HG03060 (cell line): ENCODE measurements around the gene ALDH1A1.

ENCODE experiments used
- ATAC-seq: cut with Tn5 transposase; IDR thresholded peaks from one replicate; pipeline ENCODE4 v1.9.1; 2021; ENCODE audit warnings: low read depth, moderate number of reproducible peaks; ENCODE audit not compliant: unreplicated experiment

Gene ALDH1A1

DNA sequence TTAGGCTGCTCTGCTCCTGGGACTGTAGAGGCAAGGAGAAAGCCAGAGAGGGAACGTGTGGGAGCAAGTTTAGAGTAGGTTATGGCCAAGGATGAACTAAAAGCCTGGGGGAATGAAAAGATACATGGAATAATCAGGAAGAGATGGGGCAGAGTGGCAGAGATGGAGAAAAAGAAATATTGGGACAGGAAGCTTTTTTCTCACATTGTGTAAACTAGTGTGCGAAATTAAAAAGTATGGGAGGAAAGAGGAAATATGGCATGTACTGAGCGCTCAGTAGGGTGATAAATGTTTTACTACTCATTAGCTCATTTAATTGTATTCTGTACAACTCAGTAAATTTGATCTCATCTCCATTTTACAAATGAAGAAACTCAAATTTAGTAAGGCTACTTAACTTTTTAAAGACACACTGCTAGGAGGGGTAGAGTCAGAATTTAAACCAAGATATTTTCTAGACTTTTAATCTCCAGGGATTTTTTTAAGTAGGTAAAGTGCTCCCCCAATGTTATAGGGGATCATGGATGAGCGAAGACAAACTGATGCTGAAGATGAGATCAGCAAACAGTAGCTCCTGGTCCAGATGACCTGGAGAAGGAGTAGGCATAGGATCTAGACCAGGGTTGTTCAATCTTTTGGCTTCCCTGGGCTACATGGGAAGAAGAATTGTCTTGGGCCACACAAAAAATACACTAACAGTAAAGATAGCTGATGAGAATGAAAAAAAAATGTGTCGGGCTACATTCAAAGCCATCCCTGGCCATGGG lies 30.8 kb downstream of the ALDH1A1 start:
- ATAC-seq = no peak

DNA sequence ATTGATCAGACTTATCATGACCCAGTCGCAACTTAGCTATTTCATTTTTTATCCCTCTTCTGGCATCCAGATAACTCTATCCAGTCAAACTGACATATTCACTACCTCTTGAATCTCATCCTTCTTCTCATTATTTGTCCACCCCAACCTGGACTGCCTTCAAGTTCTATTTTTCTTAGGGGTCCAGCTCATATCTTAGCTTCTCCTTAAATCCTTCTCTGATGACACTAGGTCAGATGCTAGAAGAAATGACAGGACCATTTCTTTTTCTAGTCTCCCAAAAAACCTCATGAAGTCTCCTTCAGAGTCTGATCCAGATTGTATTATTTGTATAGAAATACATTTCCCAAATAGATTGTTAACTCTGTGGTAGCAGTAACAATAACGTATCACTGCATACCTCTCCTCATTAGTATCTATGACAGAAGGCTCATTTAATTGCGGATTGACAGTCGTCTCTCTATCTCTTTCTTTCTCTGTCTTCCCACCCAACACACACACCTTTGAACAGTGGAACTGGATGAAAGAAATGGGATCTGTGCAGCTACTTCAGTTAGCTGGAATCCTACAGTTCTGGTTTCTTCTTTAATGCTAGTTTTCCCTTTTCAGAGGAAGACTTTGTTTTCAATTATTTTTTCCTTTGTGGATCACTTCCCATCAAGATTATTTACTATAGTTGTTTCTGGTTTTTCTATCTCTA lies 33.5 kb downstream of the ALDH1A1 start:
- ATAC-seq = no peak

DNA sequence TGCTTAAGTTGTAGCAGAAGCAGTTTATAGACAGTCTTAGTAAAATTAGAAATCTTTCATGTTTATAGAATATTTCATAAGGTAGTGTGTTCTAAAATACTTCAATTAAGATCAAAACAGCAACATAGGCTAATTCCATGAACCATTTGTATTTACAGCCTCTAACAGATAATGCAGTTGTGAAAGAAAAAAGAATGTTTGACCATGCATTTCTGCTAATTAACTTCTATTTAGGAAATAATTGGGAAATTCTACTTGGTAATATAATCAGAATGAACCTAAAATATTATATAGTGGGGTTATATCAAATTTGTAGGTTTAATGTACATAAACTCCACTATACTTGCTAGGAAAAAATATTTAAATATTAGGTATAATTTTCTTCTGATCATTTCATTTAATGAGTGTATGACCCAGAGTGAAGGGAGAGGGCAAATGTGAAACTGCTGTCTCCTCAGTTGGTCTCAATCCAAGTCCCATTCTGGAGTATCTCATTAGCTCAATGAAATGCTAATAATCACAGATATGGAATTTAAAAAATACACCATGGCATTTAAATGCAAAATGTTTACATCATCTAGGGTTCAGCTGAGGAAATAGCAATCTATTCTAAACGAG lies 34.9 kb downstream of the ALDH1A1 start:
- ATAC-seq = no peak

DNA sequence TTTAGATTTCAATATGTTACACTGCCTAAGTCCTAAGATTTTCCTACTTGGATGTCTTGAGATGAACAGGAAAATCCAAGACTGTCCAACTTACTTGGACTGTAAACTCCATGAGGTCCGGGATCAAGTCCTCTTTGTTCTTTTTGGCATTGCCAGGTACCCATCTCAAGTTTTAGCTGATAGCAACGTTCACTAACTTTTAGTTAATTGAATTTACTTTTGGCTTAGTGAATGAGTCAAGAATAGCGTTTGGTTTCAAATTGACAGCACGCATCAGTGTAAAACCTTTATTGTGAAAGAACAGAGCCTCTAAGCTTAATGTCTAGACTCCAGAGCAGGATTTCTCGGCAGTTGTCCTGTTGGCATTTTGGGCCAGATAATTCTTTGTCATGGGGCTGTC lies 37.2 kb downstream of the ALDH1A1 start:
- no peak for ATAC-seq

DNA sequence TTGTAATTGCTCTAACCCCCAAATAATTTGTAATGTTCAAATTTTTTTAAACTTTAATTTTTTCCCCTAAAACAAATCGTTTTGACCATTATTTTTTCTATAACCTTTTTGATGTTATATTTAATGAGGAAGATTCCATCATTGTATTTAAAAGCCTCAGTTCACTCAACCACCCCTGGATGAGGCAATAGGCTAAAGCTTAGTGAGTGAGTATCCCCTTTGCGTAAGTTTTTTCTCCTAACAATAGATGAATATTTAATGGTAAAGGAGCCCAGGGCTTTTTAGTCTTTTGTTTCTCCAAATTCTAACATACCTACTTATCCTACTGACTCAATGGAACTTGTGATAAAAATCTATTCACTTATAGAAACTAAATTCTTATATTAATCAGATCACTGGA lies 38.1 kb downstream of the ALDH1A1 start:
- no peak for ATAC-seq

DNA sequence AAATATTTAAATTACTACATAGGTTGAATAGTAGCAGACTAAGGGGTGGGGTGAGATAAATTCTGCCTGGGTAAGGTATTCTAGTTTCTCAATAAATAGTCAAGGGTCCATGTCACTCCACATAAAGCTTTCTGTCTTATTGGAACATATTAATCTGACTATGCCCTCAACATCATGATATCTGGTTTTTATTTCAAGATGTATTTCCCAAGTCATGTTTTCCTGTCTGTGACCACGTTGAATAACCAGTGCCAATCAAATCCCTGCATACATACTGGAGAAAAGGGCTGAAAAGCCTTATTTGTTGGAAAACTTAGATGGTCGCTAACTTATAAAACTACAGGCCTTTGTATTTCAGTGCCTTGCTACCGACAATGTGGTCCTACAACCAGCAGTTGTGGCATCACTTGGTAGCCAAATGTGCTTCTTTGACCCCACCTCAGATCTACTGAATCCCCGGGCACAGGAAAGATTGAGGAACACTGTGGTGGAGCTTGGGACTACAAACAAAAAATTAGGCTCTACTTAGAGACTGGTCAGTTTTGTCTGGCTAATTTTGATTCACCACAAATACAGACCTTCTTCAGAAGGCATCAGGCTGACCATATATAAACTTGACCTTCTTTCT lies 39.4 kb downstream of the ALDH1A1 start:
- no peak for ATAC-seq

DNA sequence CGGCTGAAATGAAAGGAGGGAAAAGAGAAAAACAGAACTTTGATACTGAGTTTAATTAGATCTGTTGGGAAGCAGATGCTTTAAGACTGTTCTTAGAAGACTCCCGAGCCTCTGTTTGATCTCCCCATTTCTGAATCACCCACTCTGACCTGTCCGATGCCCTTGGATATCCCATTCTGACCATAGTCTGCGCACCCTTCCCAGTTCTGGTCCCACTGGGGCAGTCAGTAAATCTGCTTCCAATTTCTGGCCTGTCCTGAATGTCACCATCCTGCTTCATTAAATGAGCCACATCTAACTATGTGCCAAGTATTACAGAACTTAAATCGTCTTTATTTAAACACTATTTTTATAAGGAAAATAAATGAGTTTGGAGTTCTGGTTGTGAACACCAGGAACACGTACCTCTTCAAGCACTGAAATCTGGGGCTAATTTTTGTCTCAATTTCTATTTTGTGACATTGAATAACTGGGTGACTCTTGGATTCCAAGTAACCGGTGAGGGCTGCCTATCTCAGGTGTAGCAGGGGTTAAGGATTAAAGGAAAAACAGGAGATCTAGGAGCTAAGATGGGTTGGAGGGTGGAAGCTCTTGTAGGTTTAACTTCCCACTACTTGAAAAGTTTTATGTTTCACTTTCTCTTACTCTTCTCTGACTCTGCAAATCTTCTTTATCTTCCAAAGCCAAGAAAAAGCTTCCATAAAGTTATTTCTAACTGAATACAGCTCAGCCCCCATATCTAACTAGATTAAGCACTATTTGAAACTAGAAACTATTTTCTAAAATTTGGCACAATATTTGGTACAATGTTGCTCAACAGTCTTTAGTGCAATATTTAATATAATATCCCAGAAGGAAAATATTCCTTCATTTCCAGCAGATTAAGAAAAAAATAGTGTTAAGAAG lies 40.1 kb downstream of the ALDH1A1 start:
- no peak for ATAC-seq

DNA sequence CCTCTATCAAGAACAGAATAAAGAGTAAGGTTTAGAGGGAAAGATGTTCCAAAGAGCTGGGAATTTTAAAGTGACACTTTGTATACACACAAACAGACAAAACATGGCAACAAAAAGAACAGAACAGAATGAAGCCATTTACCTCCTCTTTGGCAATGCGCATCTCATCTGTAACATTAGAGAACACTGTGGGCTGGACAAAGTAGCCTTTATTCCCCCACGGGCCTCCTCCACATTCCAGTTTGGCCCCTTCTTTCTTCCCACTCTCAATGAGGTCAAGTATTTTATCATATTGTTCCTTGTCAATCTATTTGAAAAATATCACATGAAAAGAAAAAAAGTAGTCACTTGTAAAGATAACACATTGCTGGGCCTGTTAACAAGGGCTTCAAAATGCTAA lies 41.0 kb downstream of the ALDH1A1 start:
- ATAC-seq = no peak

DNA sequence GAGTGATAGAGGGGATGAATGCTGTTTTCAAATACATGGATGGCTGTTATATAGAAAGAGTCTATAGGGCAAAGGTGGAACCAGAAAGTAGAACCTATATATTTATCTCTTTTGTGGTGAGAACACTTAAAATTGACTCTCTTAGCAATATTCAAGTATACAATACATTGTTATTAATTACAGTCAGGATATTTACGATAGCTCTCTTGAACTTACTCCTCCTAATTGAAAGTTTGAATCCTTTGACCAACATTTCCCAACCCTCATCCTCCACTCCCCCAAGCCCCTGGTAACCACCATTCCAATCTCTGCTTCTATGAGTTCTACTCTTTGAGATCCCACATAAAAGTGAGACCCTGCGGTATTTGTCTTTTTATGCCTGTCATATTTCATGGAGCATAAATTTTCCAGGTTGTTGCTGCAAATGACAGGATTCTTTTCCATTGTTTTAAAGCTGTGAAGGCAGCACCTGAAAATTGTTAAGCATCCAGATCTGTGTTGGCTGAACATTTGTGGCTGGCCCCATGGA lies 41.5 kb downstream of the ALDH1A1 start:
- ATAC-seq = no peak

DNA sequence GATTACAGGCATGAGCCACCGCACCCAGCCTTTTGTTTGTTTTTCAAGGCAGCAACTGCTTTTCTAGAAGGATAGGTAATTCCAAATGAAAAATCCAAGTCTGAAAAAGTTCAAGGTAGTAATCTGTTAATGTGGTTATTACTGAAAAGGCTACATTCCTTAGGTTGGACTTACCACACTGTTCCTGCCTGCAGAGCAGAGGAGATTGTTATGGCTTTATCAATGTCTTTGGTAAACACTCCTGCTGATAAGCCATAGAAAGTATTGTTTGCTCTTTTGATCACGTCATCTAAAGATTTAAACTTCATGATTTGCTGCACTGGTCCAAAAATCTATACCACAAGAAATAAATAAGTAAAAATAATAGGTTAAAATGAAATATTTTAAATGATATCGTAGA lies 43.4 kb downstream of the ALDH1A1 start:
- no peak for ATAC-seq

DNA sequence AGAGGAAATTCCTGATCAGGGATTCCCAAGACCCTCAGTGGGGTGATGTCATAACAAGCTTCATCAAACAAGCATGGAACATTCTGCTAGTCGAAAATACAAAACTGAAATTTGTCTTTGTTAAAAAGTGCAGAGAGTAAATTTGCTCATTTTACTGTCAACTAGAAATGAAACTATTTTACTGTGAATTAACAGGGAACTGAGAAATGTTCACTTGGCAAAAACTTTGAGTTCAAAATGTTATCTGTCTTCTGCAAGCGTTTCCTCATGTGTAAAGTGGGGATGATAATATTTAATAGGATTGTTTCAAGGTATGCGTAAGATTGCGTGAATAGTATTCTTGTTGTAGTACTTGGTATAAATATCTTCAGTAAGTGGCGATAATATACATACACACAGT lies 45.4 kb downstream of the ALDH1A1 start:
- no peak for ATAC-seq

DNA sequence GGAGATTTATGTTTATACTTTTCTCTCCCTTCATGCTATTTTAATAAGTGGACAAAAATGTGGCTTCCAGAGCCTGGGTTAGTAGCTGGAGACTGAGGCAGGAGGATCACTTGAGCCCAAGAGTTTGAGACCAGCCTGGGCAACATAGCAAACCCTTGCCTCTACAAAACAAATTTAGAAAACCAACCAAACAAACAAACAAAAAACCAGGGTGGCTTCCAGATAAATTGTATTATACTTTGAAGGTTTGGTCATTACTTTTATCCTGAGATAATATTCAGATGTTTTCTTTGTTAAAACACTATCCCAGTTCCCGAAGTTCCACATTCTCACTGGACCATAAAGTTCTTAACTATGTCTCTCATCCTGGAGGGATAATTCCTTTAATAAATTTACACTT lies 46.0 kb downstream of the ALDH1A1 start:
- ATAC-seq = no peak

DNA sequence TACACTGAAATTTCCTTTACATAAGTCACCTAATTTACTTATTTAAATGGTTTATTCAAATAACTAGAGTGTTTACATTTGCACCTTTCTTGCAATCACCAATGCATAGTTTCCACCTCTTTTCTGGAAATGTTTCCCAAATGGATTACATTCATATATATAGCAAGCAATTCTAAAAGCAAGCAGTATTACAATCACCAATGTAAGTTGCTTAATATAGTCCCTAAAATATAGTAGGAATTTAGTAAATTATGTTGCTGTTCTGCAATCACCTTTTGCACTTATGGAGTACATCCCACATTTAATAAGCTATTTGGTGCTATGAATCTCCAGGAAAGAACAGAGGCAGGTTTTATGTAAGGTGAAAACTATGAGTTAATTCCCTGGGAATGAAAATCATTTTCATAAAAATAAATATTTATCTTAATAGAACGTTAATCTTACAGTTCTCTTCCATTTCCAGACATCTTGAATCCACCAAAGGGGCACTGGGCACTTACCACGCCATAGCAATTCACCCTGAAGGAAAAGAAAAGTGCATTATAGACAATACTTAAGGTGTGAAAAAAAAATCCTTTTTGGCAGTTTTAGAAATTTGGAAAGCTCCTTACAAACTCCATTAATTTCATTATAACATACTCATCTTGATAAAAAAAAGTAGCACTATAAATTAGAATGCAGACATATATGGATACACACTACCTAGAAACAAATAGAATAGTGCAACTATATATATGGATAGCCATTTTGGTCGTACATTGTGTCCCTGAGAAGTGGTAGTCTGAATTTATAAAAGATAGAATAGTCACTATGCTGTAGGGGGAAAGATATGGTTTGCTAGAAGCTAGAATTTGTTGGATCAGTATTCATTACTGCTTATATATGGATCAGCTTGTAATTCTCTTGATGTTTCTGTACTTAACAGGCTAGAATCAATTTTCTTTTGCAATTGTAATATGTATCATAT lies 47.1 kb downstream of the ALDH1A1 start:
- ATAC-seq = no peak

DNA sequence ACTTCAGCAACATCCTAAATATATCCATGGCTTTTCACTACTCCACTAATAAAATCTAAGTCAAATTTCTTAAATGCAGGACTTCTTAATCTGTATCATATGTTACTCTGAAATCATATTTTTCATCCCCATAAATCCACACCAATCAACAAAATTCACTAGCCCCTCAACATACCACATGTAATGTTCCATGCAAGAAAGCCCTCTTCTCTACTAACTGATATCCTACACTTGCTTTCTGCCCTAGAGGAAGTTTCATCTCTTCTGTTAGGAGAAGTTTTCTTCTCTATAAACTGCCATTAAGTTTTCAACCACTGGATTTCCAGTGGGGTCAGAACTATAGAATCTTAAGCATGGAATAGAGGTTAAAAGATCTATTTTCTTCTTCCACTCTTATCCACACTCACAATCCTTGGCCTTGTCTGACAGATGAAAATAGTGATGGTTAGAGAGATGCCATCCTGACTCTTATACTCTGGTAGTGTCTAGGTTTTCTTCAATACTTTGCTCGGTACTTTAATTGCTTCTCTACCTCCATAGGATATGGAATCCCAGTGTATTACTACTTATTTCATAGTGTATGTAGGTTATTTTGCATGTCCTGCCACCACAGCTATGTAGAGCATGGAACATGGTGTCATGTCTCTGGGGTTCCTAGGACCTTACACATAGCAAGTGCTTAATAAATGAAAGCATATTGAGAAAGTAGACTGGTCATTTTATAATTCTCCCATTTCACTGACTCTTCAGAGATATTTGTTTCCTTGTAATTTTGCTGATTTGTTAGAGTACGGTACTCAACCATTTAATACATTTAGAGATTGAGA lies 48.4 kb downstream of the ALDH1A1 start:
- ATAC-seq = no peak

DNA sequence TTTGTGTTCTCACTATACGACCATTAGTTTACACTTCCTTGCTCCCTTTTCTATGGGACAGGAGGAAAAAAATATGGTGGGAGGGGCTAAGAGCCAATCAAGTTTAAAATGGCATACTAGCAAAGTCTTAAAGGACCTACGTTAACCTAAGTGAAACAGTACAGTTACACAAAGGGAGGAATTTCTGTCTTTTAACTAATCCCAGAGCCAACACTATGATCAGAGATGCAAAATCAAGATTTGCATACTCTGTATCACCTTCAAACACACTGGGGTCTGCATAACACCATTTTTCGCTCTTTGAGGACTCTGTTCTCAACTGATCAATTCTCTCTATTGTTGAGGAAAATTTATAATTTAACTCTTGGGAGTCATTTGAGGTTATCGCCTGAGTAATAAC lies 49.8 kb downstream of the ALDH1A1 start:
- ATAC-seq = no peak

DNA sequence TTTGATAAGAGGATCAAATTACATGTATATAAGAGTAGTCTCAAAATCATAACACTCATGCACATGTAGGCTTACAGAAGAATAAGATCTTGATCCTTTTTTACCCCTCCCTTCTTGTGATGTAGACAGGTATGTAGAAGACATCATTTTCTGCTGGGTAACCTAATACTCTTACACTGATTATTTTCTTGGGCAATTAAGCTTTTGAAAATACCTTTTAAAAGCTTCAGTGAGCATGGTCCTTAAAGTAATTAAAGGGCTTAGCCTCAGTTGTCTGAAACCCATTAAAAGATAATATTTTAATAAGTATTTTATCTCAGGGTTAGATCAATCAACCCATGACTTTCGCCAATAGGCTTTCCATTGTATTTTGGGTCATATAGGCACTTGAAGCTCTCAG lies 50.6 kb downstream of the ALDH1A1 start:
- ATAC-seq = no peak

DNA sequence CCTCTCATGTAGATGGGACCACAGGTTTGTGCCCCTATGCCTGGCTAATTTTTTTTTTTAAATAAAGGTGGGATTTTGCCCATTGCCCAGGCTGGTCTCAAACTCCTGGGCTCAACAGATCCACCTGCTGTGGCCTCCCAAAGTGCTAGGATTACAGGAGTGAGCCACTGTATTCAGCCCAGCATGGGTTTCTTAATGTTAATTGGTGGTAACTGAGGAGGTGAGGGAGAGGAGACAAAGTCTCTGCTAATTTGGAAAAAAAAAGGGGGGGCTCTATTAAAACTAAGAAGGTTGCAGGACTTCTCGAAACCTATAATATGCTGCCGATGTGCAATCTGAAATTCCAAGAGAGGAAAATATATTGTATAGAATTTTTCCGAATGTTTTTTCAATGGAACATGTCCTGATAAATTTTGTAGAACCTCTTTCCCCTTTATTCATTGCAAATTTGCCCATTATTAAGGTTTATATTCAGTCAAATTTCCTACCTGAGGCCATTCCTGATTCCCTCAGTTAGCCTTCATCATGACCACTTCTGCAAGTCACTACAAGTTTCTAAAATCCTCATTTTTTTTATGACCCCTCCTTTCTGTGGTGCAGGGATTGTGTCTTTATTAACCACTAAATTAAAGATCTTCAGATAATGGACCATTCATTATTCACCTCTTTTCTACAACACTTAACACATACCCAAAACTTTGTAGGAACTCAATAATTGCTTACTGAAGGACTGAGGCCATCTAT lies 52.9 kb downstream of the ALDH1A1 start:
- ATAC-seq = no peak
